Measurements from ENCODE around the gene TRIM25.
A peak's percentile ranks its signal among the peaks of the same experiment; 100 is the strongest.
"Not testable (repeated sequence)": the region's sequence is repeated elsewhere in the genome, so short reads cannot be mapped to it uniquely, and the experiment has no call there.

Gene TRIM25, protein sequence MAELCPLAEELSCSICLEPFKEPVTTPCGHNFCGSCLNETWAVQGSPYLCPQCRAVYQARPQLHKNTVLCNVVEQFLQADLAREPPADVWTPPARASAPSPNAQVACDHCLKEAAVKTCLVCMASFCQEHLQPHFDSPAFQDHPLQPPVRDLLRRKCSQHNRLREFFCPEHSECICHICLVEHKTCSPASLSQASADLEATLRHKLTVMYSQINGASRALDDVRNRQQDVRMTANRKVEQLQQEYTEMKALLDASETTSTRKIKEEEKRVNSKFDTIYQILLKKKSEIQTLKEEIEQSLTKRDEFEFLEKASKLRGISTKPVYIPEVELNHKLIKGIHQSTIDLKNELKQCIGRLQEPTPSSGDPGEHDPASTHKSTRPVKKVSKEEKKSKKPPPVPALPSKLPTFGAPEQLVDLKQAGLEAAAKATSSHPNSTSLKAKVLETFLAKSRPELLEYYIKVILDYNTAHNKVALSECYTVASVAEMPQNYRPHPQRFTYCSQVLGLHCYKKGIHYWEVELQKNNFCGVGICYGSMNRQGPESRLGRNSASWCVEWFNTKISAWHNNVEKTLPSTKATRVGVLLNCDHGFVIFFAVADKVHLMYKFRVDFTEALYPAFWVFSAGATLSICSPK

DNA sequence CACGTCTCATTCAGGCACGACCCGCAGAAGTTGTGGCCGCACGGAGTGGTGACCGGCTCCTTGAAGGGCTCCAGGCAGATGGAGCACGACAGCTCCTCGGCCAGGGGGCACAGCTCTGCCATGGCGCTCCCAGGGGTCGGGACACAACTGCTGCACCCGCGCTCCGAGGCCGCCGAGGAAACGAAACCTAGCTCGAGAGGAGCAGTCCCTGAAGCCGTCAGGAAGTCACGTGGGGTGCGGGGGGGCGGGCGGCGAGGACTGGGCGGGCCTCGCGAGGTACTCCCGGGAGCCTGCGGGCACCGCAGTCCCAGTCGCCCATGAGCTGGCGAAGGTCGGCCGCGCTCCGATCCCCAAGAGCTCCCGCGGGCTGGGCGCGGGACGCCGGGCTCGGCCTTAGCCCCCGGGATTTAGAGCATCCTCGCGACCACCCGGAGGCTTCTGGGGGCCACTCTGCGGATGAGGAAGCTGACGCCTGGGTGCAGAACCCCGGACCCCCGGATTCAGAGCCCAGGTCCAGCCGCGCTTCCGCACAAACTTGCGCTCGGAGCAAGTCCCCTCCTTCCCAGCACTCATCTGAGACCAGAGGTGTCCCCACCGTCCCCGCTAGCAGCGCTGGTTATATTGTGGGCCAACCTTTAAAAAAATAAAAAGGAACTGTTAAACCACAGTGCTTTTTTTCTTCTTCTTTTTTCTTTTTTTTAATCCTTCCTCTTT lies at the start of gene TRIM25:
Gene TRIM25 (minus strand): TSS at position 183 of the 714 bp plus-strand sequence. CDS start 61 bp downstream, at position 122.
- H3K4me1 ChIP-seq, result peaks cover 10% of the 10 kb centered on the region
- in situ Hi-C loops (cut with MboI; ENCODE audit: low sequenced_read_pairs), result no loop called here

GRCh38 chr17:56960596-56961538 lies 47.0 kb upstream of the TRIM25 start, which contains the start of gene COIL:
Gene COIL, minus strand, starts transcription at chr17:56961050. Its CDS starts 31 bp downstream, at chr17:56961019.
- Histone ChIP-seq H3K36me3 (replicated peaks) (peaks cover 4% of the 10 kb centered on the region; the same call in 1 of the 2 replicates), H3K27me3 (ENCODE audit: low read depth) (no peaks in the 10 kb centered on the region), H3K9me3 (no peaks in the 10 kb centered on the region; the same call in 1 of the 2 replicates), H3K4me3 (peak within 1 kb of the TSS; percentile 77), H3K4me1 (peaks cover 3% of the 10 kb centered on the region)
- in situ Hi-C loops (cut with MboI; ENCODE audit: low sequenced_read_pairs), result no loop called here
- DNase-seq (ENCODE audit: low spot score in 2 of 2), result peak; percentile 75 to 96

More for the DNA sequence above, at the start of gene TRIM25:
- H3K36me3 ChIP-seq (replicated peaks), result peaks cover 23% of the 10 kb centered on the region
- H3K9me3 ChIP-seq, result no peaks in the 10 kb centered on the region
- DNase-seq (ENCODE audit: low spot score in 2 of 2), result peak; percentile 81 to 95
- no peaks in the 10 kb centered on the region for H3K27me3 ChIP-seq (ENCODE audit: low read depth)
- peak within 1 kb of the TSS; percentile 70 for H3K4me3 ChIP-seq

DNA sequence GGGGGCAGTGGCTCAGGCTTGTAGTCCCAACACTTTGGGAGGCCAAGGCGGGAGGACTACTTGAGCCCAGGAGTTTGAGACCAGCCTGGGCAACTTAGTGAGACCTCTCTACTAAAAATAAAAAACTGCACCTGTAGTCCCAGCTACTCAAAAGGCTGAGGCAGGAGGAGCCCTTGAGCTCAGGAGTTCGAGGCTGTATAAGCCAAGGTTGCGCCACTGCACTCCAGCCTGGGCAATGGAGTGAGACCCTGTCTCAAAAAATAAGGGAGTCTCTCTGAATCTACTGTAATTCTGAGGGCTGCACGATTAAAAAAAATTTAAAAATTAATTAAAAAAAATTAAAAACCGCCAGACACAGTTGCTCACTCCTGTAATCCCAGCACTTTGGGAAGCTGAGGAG lies 43.1 kb upstream of the TRIM25 start:
- in situ Hi-C loops (cut with MboI; ENCODE audit: low sequenced_read_pairs), result no loop called here
- peaks cover 3% of the 10 kb centered on the region for H3K4me1 ChIP-seq
- no peak overlapping the region for H3K4me3 ChIP-seq
- H3K27me3 ChIP-seq (ENCODE audit: low read depth), result no peaks in the 10 kb centered on the region
- H3K36me3 ChIP-seq (replicated peaks), result peaks cover 4% of the 10 kb centered on the region; the same call in 1 of the 2 replicates
- no peak for DNase-seq (ENCODE audit: low spot score in 2 of 2)
- no peaks in the 10 kb centered on the region; the same call in 1 of the 2 replicates for H3K9me3 ChIP-seq

- Histone ChIP-seq H3K36me3 (replicated peaks) (peaks cover 18% of the 10 kb centered on the region), H3K27me3 (ENCODE audit: low read depth) (no peaks in the 10 kb centered on the region), H3K9me3 (no peaks in the 10 kb centered on the region), H3K4me3 (no peak overlapping the region), H3K4me1 (no peaks in the 10 kb centered on the region)
- in situ Hi-C loops (cut with MboI; ENCODE audit: low sequenced_read_pairs), result loop anchor here (25.0 kb wide), 1 partner anchor 362 kb away; the partner anchor contains the start of gene NOG
- DNase-seq (ENCODE audit: low spot score in 2 of 2), result no peak
Measured at GRCh38 chr17:56949595-56949994, 35.7 kb upstream of the TRIM25 start.

DNA sequence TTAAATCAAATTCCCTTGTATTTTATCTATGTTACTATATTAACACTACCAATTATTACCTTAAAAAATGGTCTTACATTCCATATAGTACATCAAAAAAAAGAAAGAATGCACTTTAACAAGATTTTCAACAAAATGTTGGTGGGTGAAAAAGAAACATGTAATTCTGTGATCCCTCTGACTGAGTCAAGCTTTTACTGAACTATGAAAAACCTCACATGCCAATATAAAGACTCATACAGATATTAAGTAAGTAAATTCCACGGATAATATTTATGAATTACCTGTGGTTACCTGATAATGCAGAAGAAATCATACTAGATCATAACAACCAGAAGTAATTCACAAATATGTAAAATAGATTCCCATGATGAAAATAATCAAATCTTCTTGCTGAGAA lies 34.6 kb upstream of the TRIM25 start:
- no peaks in the 10 kb centered on the region for H3K4me1 ChIP-seq
- in situ Hi-C loops (cut with MboI; ENCODE audit: low sequenced_read_pairs), result loop anchor here (25.0 kb wide), 1 partner anchor 361 kb away; the partner anchor contains the start of gene NOG

GRCh38 chr17:56947741-56948140 lies 33.9 kb upstream of the TRIM25 start:
- Histone ChIP-seq H3K9me3 (no peaks in the 10 kb centered on the region), H3K4me1 (no peaks in the 10 kb centered on the region), H3K4me3 (no peak overlapping the region), H3K27me3 (ENCODE audit: low read depth) (no peaks in the 10 kb centered on the region), H3K36me3 (replicated peaks) (peaks cover 32% of the 10 kb centered on the region)
- in situ Hi-C loops (cut with MboI; ENCODE audit: low sequenced_read_pairs), result loop anchor here (25.0 kb wide), 1 partner anchor 360 kb away; the partner anchor contains the start of gene NOG
- DNase-seq (ENCODE audit: low spot score in 2 of 2), result no peak

More for the DNA sequence above, 34.6 kb upstream of the TRIM25 start:
- H3K27me3 ChIP-seq (ENCODE audit: low read depth), result no peaks in the 10 kb centered on the region
- no peaks in the 10 kb centered on the region for H3K9me3 ChIP-seq
- H3K4me3 ChIP-seq, result no peak overlapping the region
- peaks cover 26% of the 10 kb centered on the region for H3K36me3 ChIP-seq (replicated peaks)
- no peak for DNase-seq (ENCODE audit: low spot score in 2 of 2)

GRCh38 chr17:56945938-56946505 lies 32.2 kb upstream of the TRIM25 start:
- H3K9me3 ChIP-seq, result no peaks in the 10 kb centered on the region
- H3K4me3 ChIP-seq, result no peak overlapping the region
- H3K36me3 ChIP-seq (replicated peaks), result peaks cover 39% of the 10 kb centered on the region
- in situ Hi-C loops (cut with MboI; ENCODE audit: low sequenced_read_pairs), result loop anchor here (25.0 kb wide), 1 partner anchor 359 kb away; the partner anchor contains the start of gene NOG
- H3K27me3 ChIP-seq (ENCODE audit: low read depth), result no peaks in the 10 kb centered on the region
- no peak for DNase-seq (ENCODE audit: low spot score in 2 of 2)
- H3K4me1 ChIP-seq, result no peaks in the 10 kb centered on the region

DNA sequence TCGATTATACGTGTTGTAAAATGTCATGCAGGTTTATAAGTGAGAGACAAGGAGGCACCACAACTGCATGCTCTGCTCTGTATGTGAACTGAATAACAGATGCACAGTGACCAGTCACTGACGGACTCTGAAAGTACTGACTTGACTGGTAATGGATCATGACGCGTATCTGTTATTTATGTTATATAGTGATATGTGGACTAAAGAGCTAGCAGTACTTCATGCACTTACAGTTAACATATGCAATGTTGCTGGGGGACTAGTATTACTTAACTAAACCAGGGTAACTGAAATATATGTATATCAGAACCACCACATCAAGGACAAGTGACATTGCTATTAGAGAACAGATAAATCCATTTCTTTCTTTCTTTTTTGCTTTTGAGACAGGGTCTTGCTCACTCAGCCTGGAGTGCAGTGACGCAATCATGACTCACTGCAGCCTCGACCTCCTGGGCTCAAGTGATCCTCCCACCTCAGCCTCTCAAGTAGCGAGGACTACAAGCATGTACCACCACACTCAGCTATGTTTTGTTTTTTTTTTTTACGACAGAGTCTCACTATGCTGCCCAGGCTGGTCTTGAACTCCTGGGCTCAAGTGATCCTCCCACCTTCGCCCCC lies 29.8 kb upstream of the TRIM25 start:
- Histone ChIP-seq H3K36me3 (replicated peaks) (peaks cover 26% of the 10 kb centered on the region), H3K9me3 (no peaks in the 10 kb centered on the region), H3K4me3 (no peak overlapping the region), H3K27me3 (ENCODE audit: low read depth) (no peaks in the 10 kb centered on the region), H3K4me1 (no peaks in the 10 kb centered on the region)
- no peak for DNase-seq (ENCODE audit: low spot score in 2 of 2)
- in situ Hi-C loops (cut with MboI; ENCODE audit: low sequenced_read_pairs), result loop anchor here (5.0 to 25.0 kb wide), 2 partner anchors 126 to 356 kb away; partner anchors contain the start of gene NOG

GRCh38 chr17:56939869-56940484 lies 26.1 kb upstream of the TRIM25 start:
- peaks cover 43% of the 10 kb centered on the region for H3K36me3 ChIP-seq (replicated peaks)
- in situ Hi-C loops (cut with MboI; ENCODE audit: low sequenced_read_pairs), result loop anchor here (5.0 to 25.0 kb wide), 2 partner anchors 123 to 353 kb away; partner anchors contain the start of gene NOG
- peak in 1 of 2 experiments; percentile 51 for DNase-seq (ENCODE audit: low spot score in 2 of 2)

GRCh38 chr17:56938206-56938605 lies 24.4 kb upstream of the TRIM25 start:
- not testable (repeated sequence) for H3K4me1 ChIP-seq; H3K4me3 ChIP-seq; DNase-seq (ENCODE audit: low spot score in 2 of 2); H3K27me3 ChIP-seq (ENCODE audit: low read depth); H3K9me3 ChIP-seq
- in situ Hi-C loops (cut with MboI; ENCODE audit: low sequenced_read_pairs), result loop anchor here (25.0 kb wide), 1 partner anchor 351 kb away; the partner anchor contains the start of gene NOG
- H3K36me3 ChIP-seq (replicated peaks), result peaks cover 35% of the 10 kb centered on the region

More at GRCh38 chr17:56939869-56940484, 26.1 kb upstream of the TRIM25 start:
- Histone ChIP-seq H3K27me3 (ENCODE audit: low read depth) (no peaks in the 10 kb centered on the region), H3K4me3 (no peak overlapping the region), H3K4me1 (no peaks in the 10 kb centered on the region; the same call in 1 of the 2 replicates), H3K9me3 (no peaks in the 10 kb centered on the region)

- no peak for DNase-seq (ENCODE audit: low spot score in 2 of 2)
- in situ Hi-C loops (cut with MboI; ENCODE audit: low sequenced_read_pairs), result loop anchor here (25.0 kb wide), 1 partner anchor 350 kb away; the partner anchor contains the start of gene NOG
- H3K27me3 ChIP-seq (ENCODE audit: low read depth), result no peaks in the 10 kb centered on the region
- no peaks in the 10 kb centered on the region for H3K9me3 ChIP-seq
- no peak overlapping the region for H3K4me3 ChIP-seq
- peaks cover 32% of the 10 kb centered on the region for H3K36me3 ChIP-seq (replicated peaks)
- no peaks in the 10 kb centered on the region; the same call in 1 of the 2 replicates for H3K4me1 ChIP-seq
Measured at GRCh38 chr17:56937687-56938086, 23.8 kb upstream of the TRIM25 start.

All from HAP-1 (cell line).